ENCODE results near the gene LRRC4.

DNA sequence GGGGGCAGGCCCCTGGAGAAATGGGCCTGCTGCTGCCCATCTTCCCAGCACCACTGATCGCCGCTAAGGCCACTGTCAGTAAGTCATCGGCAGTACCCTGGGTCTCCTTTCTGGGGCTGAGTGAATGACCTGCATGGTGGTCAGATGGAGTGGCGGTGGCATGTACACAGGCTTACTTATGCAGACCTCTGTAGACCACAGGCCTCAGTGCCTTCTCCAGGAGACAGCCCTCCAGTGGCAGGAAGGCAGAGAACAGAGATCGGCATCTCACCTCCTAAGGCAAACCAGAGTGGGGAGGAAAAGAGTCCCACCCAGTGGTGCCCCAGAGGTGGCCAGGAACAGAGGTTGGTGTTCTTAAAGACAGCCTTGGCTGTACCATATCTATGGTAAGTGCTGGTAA lies 22.8 kb upstream of the LRRC4 start:
- TF ChIP-seq, protein P1, sequence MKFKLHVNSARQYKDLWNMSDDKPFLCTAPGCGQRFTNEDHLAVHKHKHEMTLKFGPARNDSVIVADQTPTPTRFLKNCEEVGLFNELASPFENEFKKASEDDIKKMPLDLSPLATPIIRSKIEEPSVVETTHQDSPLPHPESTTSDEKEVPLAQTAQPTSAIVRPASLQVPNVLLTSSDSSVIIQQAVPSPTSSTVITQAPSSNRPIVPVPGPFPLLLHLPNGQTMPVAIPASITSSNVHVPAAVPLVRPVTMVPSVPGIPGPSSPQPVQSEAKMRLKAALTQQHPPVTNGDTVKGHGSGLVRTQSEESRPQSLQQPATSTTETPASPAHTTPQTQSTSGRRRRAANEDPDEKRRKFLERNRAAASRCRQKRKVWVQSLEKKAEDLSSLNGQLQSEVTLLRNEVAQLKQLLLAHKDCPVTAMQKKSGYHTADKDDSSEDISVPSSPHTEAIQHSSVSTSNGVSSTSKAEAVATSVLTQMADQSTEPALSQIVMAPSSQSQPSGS (tag by site-specific recombination; IDR thresholded peaks at IDR 0.05; ENCODE audit: low read depth): no peak
- TF ChIP-seq ZNF561 (tag by site-specific recombination; IDR thresholded peaks at IDR 0.05; ENCODE audit: borderline replicate concordance) (no peak), ZNF629 (tag by site-specific recombination; IDR thresholded peaks at IDR 0.05) (no peak)
- TF ChIP-seq, protein P2, sequence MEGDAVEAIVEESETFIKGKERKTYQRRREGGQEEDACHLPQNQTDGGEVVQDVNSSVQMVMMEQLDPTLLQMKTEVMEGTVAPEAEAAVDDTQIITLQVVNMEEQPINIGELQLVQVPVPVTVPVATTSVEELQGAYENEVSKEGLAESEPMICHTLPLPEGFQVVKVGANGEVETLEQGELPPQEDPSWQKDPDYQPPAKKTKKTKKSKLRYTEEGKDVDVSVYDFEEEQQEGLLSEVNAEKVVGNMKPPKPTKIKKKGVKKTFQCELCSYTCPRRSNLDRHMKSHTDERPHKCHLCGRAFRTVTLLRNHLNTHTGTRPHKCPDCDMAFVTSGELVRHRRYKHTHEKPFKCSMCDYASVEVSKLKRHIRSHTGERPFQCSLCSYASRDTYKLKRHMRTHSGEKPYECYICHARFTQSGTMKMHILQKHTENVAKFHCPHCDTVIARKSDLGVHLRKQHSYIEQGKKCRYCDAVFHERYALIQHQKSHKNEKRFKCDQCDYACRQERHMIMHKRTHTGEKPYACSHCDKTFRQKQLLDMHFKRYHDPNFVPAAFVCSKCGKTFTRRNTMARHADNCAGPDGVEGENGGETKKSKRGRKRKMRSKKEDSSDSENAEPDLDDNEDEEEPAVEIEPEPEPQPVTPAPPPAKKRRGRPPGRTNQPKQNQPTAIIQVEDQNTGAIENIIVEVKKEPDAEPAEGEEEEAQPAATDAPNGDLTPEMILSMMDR (tag by site-specific recombination; IDR thresholded peaks at IDR 0.05): no peak

All from HEK293 (cell line).